Endothelial cell of umbilical vein (primary cell): ENCODE measurements around the gene ANO1. TPM values are rescaled to one million over a fixed set of nuclear protein-coding genes. Genes with fewer than 3 reads are reported as not detected.

ENCODE experiments used
- BruUV-seq: library from RNA; stranded (reverse); fragments of 400-500 nt; replicated peaks from 2 replicates; lab custom pipeline; 2021; lab: Mats Ljungman, UMichigan
- CTCF ChIA-PET: fragments of 300-600, 350-600 bp; sonication (Branson Sonifier 250); formaldehyde crosslinking; loops from one replicate; lab custom pipeline; 2021; ENCODE audit warnings: antibody characterized with exemption, inconsistent platforms; lab: Charles Lee
- POLR2A ChIA-PET: fragments of 300-600, 350-600 bp; sonication (Branson Sonifier 250); formaldehyde crosslinking; loops from one replicate; lab custom pipeline; 2021; ENCODE audit warnings: antibody characterized with exemption, inconsistent platforms; lab: Charles Lee
- DNase-seq: peaks from one replicate; pipeline ENCODE4 v3.0.0-alpha.2; 2011; ENCODE audit warnings: low read depth, low spot score
- FAIRE-seq: peaks from 2 replicates; lab custom pipeline; 2011; peaks lifted over from hg19 to GRCh38; lab: Jason Lieb, UNC
- H2AFZ ChIP-seq: 2 replicates; pipeline ENCODE4 v1.6.0; 2012; ENCODE audit warnings: low read depth, low read length, control low read depth, inconsistent platforms
- H3K27ac ChIP-seq: 2 replicates; pipeline ENCODE4 v1.5.1; 2011; ENCODE audit warnings: low read depth, mild to moderate bottlenecking, control low read depth, low read length, moderate library complexity; ENCODE audit not compliant: insufficient read depth
- H3K27me3 ChIP-seq, 2 experiments: 2 replicates each; pipeline versions ENCODE4 v1.6.0 to v1.6.1; 2011; ENCODE audit warnings: low read length in 2 of 2, mixed read lengths in 1 of 2; ENCODE audit not compliant: control insufficient read depth in 2 of 2, insufficient read depth in 2 of 2
- H3K36me3 ChIP-seq, 2 experiments: 2 replicates in 1 of 2; 3 replicates in 1 of 2; pipeline ENCODE4 v1.5.1; 2011; ENCODE audit warnings: low read length in 2 of 2, mild to moderate bottlenecking in 1 of 2, moderate library complexity in 1 of 2; ENCODE audit not compliant: control insufficient read depth in 2 of 2, insufficient read depth in 2 of 2; ENCODE audit errors: extremely low read depth in 1 of 2
- H3K4me1 ChIP-seq: 3 replicates; pipeline ENCODE4 v1.5.1; 2011; ENCODE audit warnings: mild to moderate bottlenecking, low read length; ENCODE audit not compliant: control insufficient read depth, insufficient read depth; ENCODE audit errors: extremely low read depth
- H3K4me2 ChIP-seq: 2 replicates; pipeline ENCODE4 v1.6.1; 2011; ENCODE audit warnings: low read length, control low read depth, mixed read lengths; ENCODE audit not compliant: insufficient read depth
- H3K4me3 ChIP-seq, 3 experiments: fragments of 200-600 bp in 1 of 3; sonication (generic), shearing (Covaris generic) in 1 of 3; replicated peaks in 1 of 3; 2 replicates each; pipeline ENCODE4 v1.5.1; 2011 to 2016; ENCODE audit warnings: control low read depth in 3 of 3, low read length in 3 of 3, mild to moderate bottlenecking in 2 of 3, inconsistent platforms in 1 of 3, low read depth in 1 of 3, moderate library complexity in 1 of 3; ENCODE audit not compliant: insufficient read depth in 1 of 3
- H3K79me2 ChIP-seq: 2 replicates; pipeline ENCODE4 v1.6.0; 2012; ENCODE audit warnings: low read length, inconsistent platforms; ENCODE audit not compliant: control insufficient read depth, insufficient read depth
- H3K9ac ChIP-seq: replicated peaks from 2 replicates; pipeline ENCODE3; 2011; ENCODE audit warnings: low read length, control low read depth; ENCODE audit not compliant: insufficient read depth; ENCODE audit errors: extremely low read depth
- H3K9me1 ChIP-seq: replicated peaks from 3 replicates; pipeline ENCODE4 v1.6.0; 2011; ENCODE audit warnings: mild to moderate bottlenecking, low read length; ENCODE audit not compliant: control insufficient read depth, insufficient read depth; ENCODE audit errors: extremely low read depth
- H3K9me3 ChIP-seq: replicated peaks from 2 replicates; pipeline ENCODE4 v1.5.1; 2012; ENCODE audit warnings: low read length, inconsistent platforms; ENCODE audit not compliant: control insufficient read depth, insufficient read depth
- H4K20me1 ChIP-seq: replicated peaks from 2 replicates; pipeline ENCODE3; 2011; ENCODE audit warnings: mild to moderate bottlenecking, low read length; ENCODE audit not compliant: control insufficient read depth, insufficient read depth; ENCODE audit errors: extremely low read depth
- CTCF ChIP-seq, 2 donors: IDR thresholded peaks; 1 replicate in 1 of 2; 2 replicates in 1 of 2; pipeline ENCODE4 v1.5.1; 2011; ENCODE audit warnings: low read length in 2 of 2, mild to moderate bottlenecking in 2 of 2, moderate library complexity in 2 of 2, control low read depth in 1 of 2, inconsistent platforms in 1 of 2, low read depth in 1 of 2; ENCODE audit not compliant: insufficient read depth in 1 of 2; ENCODE audit errors: extremely low read depth in 1 of 2
- EZH2 ChIP-seq: IDR thresholded peaks from 2 replicates; pipeline ENCODE4 v1.6.1; 2012; ENCODE audit warnings: borderline replicate concordance, low read depth, mild to moderate bottlenecking, moderate library complexity, low read length, inconsistent platforms; ENCODE audit not compliant: severe bottlenecking
- FOS ChIP-seq: IDR thresholded peaks from 2 replicates; pipeline ENCODE4 v1.6.1; 2011; ENCODE audit warnings: mild to moderate bottlenecking, low read length, moderate library complexity, borderline replicate concordance; ENCODE audit not compliant: insufficient read depth
- GATA2 ChIP-seq: IDR thresholded peaks from 2 replicates; pipeline ENCODE4 v1.7.0; 2011; ENCODE audit warnings: low read depth, mild to moderate bottlenecking, moderate library complexity, mixed read lengths, low read length; ENCODE audit not compliant: insufficient read length, insufficient read depth
- JUN ChIP-seq: IDR thresholded peaks from 2 replicates; pipeline ENCODE4 v1.6.1; 2011; ENCODE audit warnings: borderline replicate concordance, low read depth; ENCODE audit not compliant: insufficient read length, insufficient read depth
- MYC ChIP-seq: IDR thresholded peaks from one replicate; pipeline ENCODE4 v1.6.1; 2011; ENCODE audit warnings: mild to moderate bottlenecking, low read depth, low read length
- POLR2A ChIP-seq: IDR thresholded peaks from 2 replicates; pipeline ENCODE4 v1.6.1; 2012; ENCODE audit warnings: low read depth, mild to moderate bottlenecking, control low read depth, low read length
- POLR2AphosphoS5 ChIP-seq: IDR thresholded peaks from 2 replicates; pipeline ENCODE4 v1.6.1; 2012; ENCODE audit warnings: low read depth, mild to moderate bottlenecking, control low read depth, low read length, moderate library complexity; ENCODE audit not compliant: insufficient read depth
- dilution Hi-C: fragments of 300-500 bp; cut with MboI; formaldehyde crosslinking; loops from one replicate; pipeline ENCODE4 v1.15.0; 2019; ENCODE audit warnings: low sequenced_read_pairs; ENCODE audit not compliant: extremely low pct_ligation_motif_present
- intact Hi-C: fragments of 100-400 bp; cut with micrococcal nuclease; formaldehyde crosslinking; loops from one replicate; pipeline ENCODE4 v1.10.0; 2022
- polyA plus RNA-seq, 4 experiments: library from polyadenylated mRNA; depleted of rRNA in 3 of 4; stranded (reverse) in 3 of 4; unstranded in 1 of 4; fragments of >200 nt; gene quantifications; 2 replicates each; pipeline versions ENCODE4 v1.2.1 to v1.2.3, GENCODE V29; 2011 to 2012; ENCODE audit warnings: missing spikeins in 1 of 4
- total RNA-seq: library from RNA; stranded (reverse); gene quantifications from 2 replicates; pipeline ENCODE4 v1.2.3, GENCODE V29; 2021
- TF ChIP-seq, protein P1 (sequence below): IDR thresholded peaks from 2 replicates; pipeline ENCODE4 v1.6.1; 2011; ENCODE audit not compliant: insufficient read depth, insufficient read length

The ANO1 gene
- total and polyA plus RNA-seq, 2 donors (not counting 3 experiments of a cell fraction or from before 2014, with no cell fraction given) = 0.03 to 0.40 TPM

DNA sequence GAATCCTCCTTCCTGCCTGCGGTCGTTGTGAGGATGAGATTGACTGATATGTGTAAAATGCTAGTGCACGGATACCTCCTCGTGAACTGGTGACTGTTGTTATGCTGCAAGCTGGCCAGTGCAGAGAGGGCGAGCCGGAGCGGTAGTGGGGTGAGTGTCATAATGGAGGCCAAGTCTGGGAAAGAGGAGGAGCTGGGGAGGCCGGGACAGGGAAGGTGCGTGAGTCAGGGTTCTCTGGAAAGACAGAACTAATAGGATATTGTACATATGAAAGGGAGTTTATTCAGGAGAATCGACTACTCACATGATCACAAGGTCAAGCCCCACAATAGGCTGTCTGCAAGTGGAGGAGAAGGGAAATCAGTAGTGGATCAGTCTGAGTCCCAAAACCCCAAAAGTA, 68.2 kb downstream of the ANO1 start:
- Histone ChIP-seq H3K9me3 (no peaks in the 10 kb centered on the region), H3K4me2 (no peak overlapping the region), H3K79me2 (no peaks in the 10 kb centered on the region), H4K20me1 (no peaks in the 10 kb centered on the region), H3K4me1 (no peaks in the 10 kb centered on the region), H3K9ac (no peak overlapping the region), H3K27ac (no peak overlapping the region), H3K27me3 (no peaks in the 10 kb centered on the region), H3K4me3 (no peak overlapping the region), H3K36me3 (no peaks in the 10 kb centered on the region), H2AFZ (no peak overlapping the region), H3K9me1 (no peaks in the 10 kb centered on the region)
- intact Hi-C loops = no loop called here
- ChIA-PET POLR2A (no interaction called here), CTCF (interaction anchor here (1.6 kb wide), 1 partner anchor 227 kb away, joined by 5 read pairs; no protein-coding TSS in a partner anchor)
- no TSS peak for BruUV-seq
- TF ChIP-seq POLR2A (no peak), CTCF (IDR thresholded peaks at IDR 0.05; ENCODE audit: extremely low read depth in 1 of 2, insufficient read depth in 1 of 2, low read depth in 1 of 2, low read length in 2 of 2) (no peak), GATA2 (no peak), JUN (no peak), MYC (no peak), FOS (no peak), POLR2AphosphoS5 (no peak), EZH2 (no peak)
- TF ChIP-seq, protein P1, sequence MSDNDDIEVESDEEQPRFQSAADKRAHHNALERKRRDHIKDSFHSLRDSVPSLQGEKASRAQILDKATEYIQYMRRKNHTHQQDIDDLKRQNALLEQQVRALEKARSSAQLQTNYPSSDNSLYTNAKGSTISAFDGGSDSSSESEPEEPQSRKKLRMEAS = no peak
- dilution Hi-C loops = no loop called here
- no peak for DNase-seq
- FAIRE-seq = no peak
